H9 (cell line): ENCODE data around the gene OR6N1. TPM values are rescaled to one million over a fixed set of nuclear protein-coding genes. Genes with fewer than 3 reads are reported as not detected.

Source experiments
- DNase-seq: peaks from one replicate; pipeline ENCODE4 v3.0.0-alpha.2; 2017
- H2AFZ ChIP-seq: one replicate; pipeline ENCODE4 v1.6.1; 2013; ENCODE audit warnings: mild to moderate bottlenecking, low read length, control low read depth, moderate library complexity
- H2AK5ac ChIP-seq: 2 replicates; pipeline ENCODE4 v1.6.1; 2013; ENCODE audit warnings: low read length, control low read depth, mixed read lengths; ENCODE audit not compliant: insufficient read length
- H2BK120ac ChIP-seq: one replicate; pipeline ENCODE4 v1.6.1; 2013; ENCODE audit warnings: low read depth, mild to moderate bottlenecking, low read length, control low read depth, inconsistent platforms; ENCODE audit not compliant: poor library complexity, severe bottlenecking
- H2BK12ac ChIP-seq: 2 replicates; pipeline ENCODE4 v1.6.1; 2013; ENCODE audit warnings: low read length, control low read depth, mixed read lengths, low read depth; ENCODE audit not compliant: insufficient read length
- H2BK15ac ChIP-seq: 2 replicates; pipeline ENCODE4 v1.6.1; 2013; ENCODE audit warnings: low read depth, low read length, control low read depth
- H2BK20ac ChIP-seq: one replicate; pipeline ENCODE4 v1.6.1; 2013; ENCODE audit warnings: low read depth, mild to moderate bottlenecking, low read length, control low read depth, inconsistent platforms; ENCODE audit not compliant: poor library complexity, severe bottlenecking
- H2BK5ac ChIP-seq: 2 replicates; pipeline ENCODE4 v1.6.1; 2013; ENCODE audit warnings: low read length, control low read depth, mixed read lengths; ENCODE audit not compliant: insufficient read length
- H3K14ac ChIP-seq: 2 replicates; pipeline ENCODE4 v1.6.1; 2013; ENCODE audit warnings: low read length, control low read depth; ENCODE audit not compliant: insufficient read depth
- H3K18ac ChIP-seq: 2 replicates; pipeline ENCODE4 v1.6.1; 2013; ENCODE audit warnings: low read depth, mild to moderate bottlenecking, mixed read lengths, low read length, control low read depth; ENCODE audit not compliant: insufficient read length
- H3K23ac ChIP-seq: 2 replicates; pipeline ENCODE4 v1.6.1; 2013; ENCODE audit warnings: low read length, control low read depth, mixed read lengths, low read depth; ENCODE audit not compliant: insufficient read length
- H3K23me2 ChIP-seq: 2 replicates; pipeline ENCODE4 v1.6.1; 2013; ENCODE audit warnings: low read depth, mild to moderate bottlenecking, mixed read lengths, low read length, control low read depth; ENCODE audit not compliant: insufficient read length, poor library complexity, severe bottlenecking
- H3K27ac ChIP-seq: 2 replicates; pipeline ENCODE4 v1.5.1; 2013; ENCODE audit warnings: low read length, control low read depth, mixed read lengths, low read depth; ENCODE audit not compliant: insufficient read length
- H3K27me3 ChIP-seq: 2 replicates; pipeline ENCODE4 v1.6.1; 2013; ENCODE audit warnings: low read length, control low read depth, inconsistent platforms; ENCODE audit not compliant: insufficient read depth
- H3K4ac ChIP-seq: 2 replicates; pipeline ENCODE4 v1.6.1; 2013; ENCODE audit warnings: low read depth, mild to moderate bottlenecking, control low read depth, inconsistent platforms, low read length, moderate library complexity
- H3K4me1 ChIP-seq: 2 replicates; pipeline ENCODE4 v1.6.1; 2013; ENCODE audit warnings: low read length, control low read depth, inconsistent platforms; ENCODE audit not compliant: insufficient read depth
- H3K4me2 ChIP-seq: 2 replicates; pipeline ENCODE4 v1.6.1; 2013; ENCODE audit warnings: low read length, control low read depth, mixed read lengths; ENCODE audit not compliant: insufficient read length, insufficient read depth
- H3K56ac ChIP-seq: 2 replicates; pipeline ENCODE4 v1.6.1; 2013; ENCODE audit warnings: low read depth, mild to moderate bottlenecking, mixed read lengths, low read length, control low read depth; ENCODE audit not compliant: insufficient read length
- H3K79me1 ChIP-seq: 2 replicates; pipeline ENCODE4 v1.6.1; 2013; ENCODE audit warnings: low read depth, mild to moderate bottlenecking, moderate library complexity, low read length, control low read depth, inconsistent platforms; ENCODE audit not compliant: insufficient read depth, poor library complexity, severe bottlenecking
- H3K79me2 ChIP-seq: 2 replicates; pipeline ENCODE4 v1.6.1; 2013; ENCODE audit warnings: low read length, control low read depth, inconsistent platforms; ENCODE audit not compliant: insufficient read depth
- H3K9ac ChIP-seq: 2 replicates; pipeline ENCODE4 v1.6.1; 2013; ENCODE audit warnings: low read length, control low read depth, mixed read lengths; ENCODE audit not compliant: insufficient read length; ENCODE audit errors: extremely low read depth
- H3K9me3 ChIP-seq: one replicate; pipeline ENCODE4 v1.6.1; 2013; ENCODE audit warnings: low read depth, low read length, inconsistent platforms; ENCODE audit not compliant: control insufficient read depth
- H3T11ph ChIP-seq: one replicate; pipeline ENCODE4 v1.6.1; 2013; ENCODE audit warnings: mild to moderate bottlenecking, low read length, control low read depth, inconsistent platforms
- H4K20me1 ChIP-seq: one replicate; pipeline ENCODE4 v1.6.1; 2013; ENCODE audit not compliant: control insufficient read depth, insufficient read length, insufficient read depth
- H4K5ac ChIP-seq: 2 replicates; pipeline ENCODE4 v1.6.1; 2013; ENCODE audit warnings: low read depth, mild to moderate bottlenecking, mixed read lengths, low read length, control low read depth; ENCODE audit not compliant: insufficient read length
- H4K8ac ChIP-seq: replicated peaks from 2 replicates; pipeline ENCODE4 v1.6.1; 2013; ENCODE audit warnings: low read length, control low read depth, mixed read lengths, low read depth; ENCODE audit not compliant: insufficient read length
- H4K91ac ChIP-seq: 2 replicates; pipeline ENCODE4 v1.6.1; 2013; ENCODE audit warnings: low read depth, mild to moderate bottlenecking, moderate library complexity, mixed read lengths, low read length, control low read depth; ENCODE audit not compliant: insufficient read length
- H3K27ac Mint-ChIP-seq, 3 experiments: 2 replicates in 2 of 3; 3 replicates in 1 of 3; pipeline ENCODE4 v1.8.0; 2020 to 2021; ENCODE audit warnings: mixed read lengths in 3 of 3, mild to moderate bottlenecking in 1 of 3, moderate library complexity in 1 of 3
- H3K27me3 Mint-ChIP-seq: 2 replicates; pipeline ENCODE4 v1.8.0; 2021; ENCODE audit warnings: low read depth, mild to moderate bottlenecking, moderate library complexity, mixed read lengths
- H3K36me3 Mint-ChIP-seq, 3 experiments: 2 replicates in 2 of 3; 3 replicates in 1 of 3; pipeline ENCODE4 v1.8.0; 2020 to 2021; ENCODE audit warnings: low read depth in 3 of 3, mixed read lengths in 3 of 3; ENCODE audit not compliant: insufficient read depth in 1 of 3
- H3K4me1 Mint-ChIP-seq, 2 experiments: 2 replicates each; pipeline ENCODE4 v1.8.0; 2020; ENCODE audit warnings: mixed read lengths in 2 of 2
- H3K4me3 Mint-ChIP-seq, 2 experiments: 2 replicates in 1 of 2; 3 replicates in 1 of 2; pipeline ENCODE4 v1.8.0; 2020 to 2021; ENCODE audit warnings: mild to moderate bottlenecking in 2 of 2, mixed read lengths in 2 of 2, moderate library complexity in 1 of 2
- H3K9me3 Mint-ChIP-seq, 2 experiments: 2 replicates in 1 of 2; 3 replicates in 1 of 2; pipeline ENCODE4 v1.8.0; 2020; ENCODE audit warnings: mild to moderate bottlenecking in 2 of 2, mixed read lengths in 2 of 2, moderate library complexity in 1 of 2
- WGBS: extraction: QIAGEN DNeasy Blood & Tissue Kit; methylation state at CpG from one replicate; pipeline ENCODE4 v1.1.7; 2013; ENCODE audit warnings: missing lambda C conversion rate, low lambda C conversion rate, mixed read lengths; ENCODE audit not compliant: insufficient read length; ENCODE audit errors: extremely low coverage; 5-methylcytosine and 5-hydroxymethylcytosine counted together
- total RNA-seq: library from RNA; stranded (reverse); gene quantifications from 2 replicates; pipeline ENCODE4 v1.2.1, GENCODE V29; 2021
- TF ChIP-seq, protein P1 (sequence below): fragments of 200-600 bp; sonication (generic); conservative IDR thresholded peaks from 3 replicates; pipeline ENCODE4 v1.8.0; 2021; ENCODE audit warnings: antibody characterized with exemption, mild to moderate bottlenecking

Gene OR6N1
- total RNA-seq, 1 experiment from 2014 or later, result not detected

DNA sequence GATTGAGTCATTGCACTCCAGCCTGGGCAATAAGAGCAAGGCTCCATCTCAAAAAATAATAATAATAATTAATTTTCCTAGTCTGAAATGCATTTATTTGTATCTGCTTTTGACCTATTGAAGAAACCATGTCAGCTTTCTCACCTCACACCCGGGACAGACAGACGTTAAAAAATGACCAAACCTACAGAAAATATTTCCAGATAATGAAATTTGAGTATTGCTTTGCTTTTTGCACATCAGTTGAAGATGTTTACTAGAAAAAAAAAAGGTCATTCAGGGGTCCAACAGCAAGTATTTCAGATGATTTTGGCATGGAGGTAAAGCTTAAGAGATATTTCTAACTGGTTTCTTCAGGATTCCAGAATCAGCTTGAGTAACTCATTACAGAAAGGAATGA, 17.6 kb downstream of the OR6N1 start, which contains the start of gene OR6K6:
TSS of gene OR6K6 (plus strand) at position 301 of the 400 bp plus-strand sequence. CDS start 168 bp downstream, outside the sequence.
- no peaks in the 10 kb centered on the region for H3K79me1 ChIP-seq
- H4K8ac ChIP-seq, result no peak within 1 kb of the TSS
- H2BK120ac ChIP-seq, result no peak within 1 kb of the TSS
- H3K4ac ChIP-seq, result no peak within 1 kb of the TSS
- WGBS, result no CpG with 5 or more reads among the region's 2 CpGs
- H3T11ph ChIP-seq, result no peak within 1 kb of the TSS
- Mint-ChIP-seq H3K4me3 (no peak within 1 kb of the TSS), H3K9me3 (peaks cover 2 to 3% of the 10 kb centered on the region in 2 experiments; a peak in 2 of 5 replicates), H3K27me3 (peaks cover 2% of the 10 kb centered on the region; the same call in 1 of the 2 replicates), H3K4me1 (no peaks in the 10 kb centered on the region), H3K27ac (peak within 1 kb of the TSS in 1 of 3 experiments; percentile 57; a peak in 1 of 7 replicates), H3K36me3 (no peaks in the 10 kb centered on the region)
- H4K5ac ChIP-seq, result no peak within 1 kb of the TSS
- H2BK15ac ChIP-seq, result no peak within 1 kb of the TSS
- H2AFZ ChIP-seq, result no peak within 1 kb of the TSS
- H3K4me2 ChIP-seq, result no peak within 1 kb of the TSS
- no peaks in the 10 kb centered on the region for H3K79me2 ChIP-seq
- DNase-seq, result no peak
- no peak within 1 kb of the TSS for H2BK20ac ChIP-seq
- H3K23me2 ChIP-seq, result no peaks in the 10 kb centered on the region
- no peak within 1 kb of the TSS for H3K23ac ChIP-seq
- H3K56ac ChIP-seq, result no peak within 1 kb of the TSS
- H2AK5ac ChIP-seq, result no peak within 1 kb of the TSS
- H3K27me3 ChIP-seq, result no peaks in the 10 kb centered on the region
- no peaks in the 10 kb centered on the region for H3K4me1 ChIP-seq
- TF ChIP-seq, protein P1, sequence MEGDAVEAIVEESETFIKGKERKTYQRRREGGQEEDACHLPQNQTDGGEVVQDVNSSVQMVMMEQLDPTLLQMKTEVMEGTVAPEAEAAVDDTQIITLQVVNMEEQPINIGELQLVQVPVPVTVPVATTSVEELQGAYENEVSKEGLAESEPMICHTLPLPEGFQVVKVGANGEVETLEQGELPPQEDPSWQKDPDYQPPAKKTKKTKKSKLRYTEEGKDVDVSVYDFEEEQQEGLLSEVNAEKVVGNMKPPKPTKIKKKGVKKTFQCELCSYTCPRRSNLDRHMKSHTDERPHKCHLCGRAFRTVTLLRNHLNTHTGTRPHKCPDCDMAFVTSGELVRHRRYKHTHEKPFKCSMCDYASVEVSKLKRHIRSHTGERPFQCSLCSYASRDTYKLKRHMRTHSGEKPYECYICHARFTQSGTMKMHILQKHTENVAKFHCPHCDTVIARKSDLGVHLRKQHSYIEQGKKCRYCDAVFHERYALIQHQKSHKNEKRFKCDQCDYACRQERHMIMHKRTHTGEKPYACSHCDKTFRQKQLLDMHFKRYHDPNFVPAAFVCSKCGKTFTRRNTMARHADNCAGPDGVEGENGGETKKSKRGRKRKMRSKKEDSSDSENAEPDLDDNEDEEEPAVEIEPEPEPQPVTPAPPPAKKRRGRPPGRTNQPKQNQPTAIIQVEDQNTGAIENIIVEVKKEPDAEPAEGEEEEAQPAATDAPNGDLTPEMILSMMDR, result no peak
- H3K9ac ChIP-seq, result no peak within 1 kb of the TSS
- no peaks in the 10 kb centered on the region for H4K20me1 ChIP-seq
- no peak within 1 kb of the TSS for H3K18ac ChIP-seq
- H3K14ac ChIP-seq, result no peak within 1 kb of the TSS
- H4K91ac ChIP-seq, result no peak within 1 kb of the TSS
- no peaks in the 10 kb centered on the region for H3K9me3 ChIP-seq
- H3K27ac ChIP-seq, result no peak within 1 kb of the TSS
- no peak within 1 kb of the TSS for H2BK12ac ChIP-seq
- no peak within 1 kb of the TSS for H2BK5ac ChIP-seq
